Measurements from ENCODE around the gene TLCD3A. TPM values are rescaled to one million over a fixed set of nuclear protein-coding genes. Genes with fewer than 3 reads are reported as not detected.

Gene TLCD3A
- polyA plus RNA-seq, 4 donors = 23.0 to 31.0 (median 27.2) TPM

DNA sequence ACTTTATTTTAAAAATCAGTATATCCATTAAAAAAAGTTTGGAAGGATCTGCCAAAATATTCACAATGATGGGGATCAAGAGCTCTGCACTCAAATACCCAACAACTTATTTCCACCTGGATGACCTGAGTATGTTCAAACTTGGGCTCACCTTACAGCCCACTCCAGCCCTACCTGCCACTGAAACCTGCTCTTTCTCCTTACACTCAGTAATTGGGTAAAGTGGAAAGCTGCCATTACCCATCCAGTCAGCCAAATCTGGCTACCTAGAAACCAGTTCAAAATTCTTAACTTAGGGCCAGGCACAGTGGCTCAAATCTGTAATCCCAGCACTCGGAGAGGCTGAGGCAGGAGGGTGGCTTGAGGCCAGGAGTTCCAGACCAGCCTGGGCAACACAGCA, 27.4 kb upstream of the TLCD3A start:
- DNase-seq (ENCODE audit: low read depth in 4 of 4, low spot score in 3 of 4) = no peak

DNA sequence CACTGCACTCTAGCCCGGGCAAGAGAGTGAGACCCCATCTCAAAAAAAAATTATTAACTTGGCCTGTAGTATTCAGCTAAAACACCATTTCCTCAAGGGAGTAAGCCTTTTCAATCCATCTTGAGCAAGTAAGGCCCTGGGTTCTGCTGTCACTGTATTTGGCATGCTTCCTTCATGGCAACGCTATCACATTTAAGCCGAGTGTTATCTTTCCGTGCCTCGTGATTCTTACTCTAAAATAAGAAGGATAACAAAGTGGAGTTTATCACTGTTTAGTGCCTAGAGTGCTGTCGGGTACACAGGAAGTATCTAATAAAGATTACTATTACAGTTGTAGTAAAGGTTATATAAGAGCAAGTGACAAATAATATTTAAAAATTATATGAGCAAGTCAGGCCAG, 26.5 kb upstream of the TLCD3A start:
- no peak for DNase-seq (ENCODE audit: low read depth in 4 of 4, low spot score in 3 of 4)

DNA sequence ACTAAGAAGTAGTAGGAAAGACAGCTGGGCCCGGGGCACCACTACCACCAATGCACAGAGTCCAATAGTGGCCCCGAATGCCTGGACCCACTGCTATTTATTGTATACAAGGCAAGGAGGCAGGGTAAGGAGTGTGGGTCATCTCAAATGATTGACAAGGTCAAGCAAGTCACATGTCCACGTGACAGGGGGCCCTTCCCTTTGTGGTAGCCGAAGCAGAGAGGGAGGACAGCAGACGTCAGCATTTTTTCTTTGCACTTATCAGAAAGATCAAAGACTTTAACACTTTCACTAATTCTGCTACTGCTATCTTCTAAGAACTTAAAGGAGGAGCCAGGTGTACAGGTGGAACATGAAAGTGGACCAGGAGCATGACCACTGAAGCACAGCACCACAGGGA, 24.3 kb upstream of the TLCD3A start:
- DNase-seq (ENCODE audit: low read depth in 4 of 4, low spot score in 3 of 4) = no peak

DNA sequence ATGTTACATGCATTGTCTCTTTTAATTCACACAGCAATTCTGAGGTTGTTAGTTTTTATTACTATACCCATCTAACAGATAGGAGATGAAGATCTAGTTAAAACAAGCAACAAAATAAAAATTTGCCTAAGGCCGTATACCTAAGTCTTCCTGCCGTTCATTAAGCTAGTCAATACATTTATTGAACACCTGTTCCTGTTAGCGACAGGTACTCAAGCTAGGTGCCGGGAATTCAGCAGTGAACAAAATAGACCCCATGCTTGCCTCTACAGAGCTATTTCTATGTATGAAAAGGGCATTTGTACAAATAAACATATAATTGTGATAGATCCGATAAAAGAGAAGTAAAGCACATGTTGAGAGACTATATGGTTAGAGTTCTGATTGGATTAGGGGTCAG, 14.3 kb upstream of the TLCD3A start:
- no peak for DNase-seq (ENCODE audit: low read depth in 4 of 4, low spot score in 3 of 4)

DNA sequence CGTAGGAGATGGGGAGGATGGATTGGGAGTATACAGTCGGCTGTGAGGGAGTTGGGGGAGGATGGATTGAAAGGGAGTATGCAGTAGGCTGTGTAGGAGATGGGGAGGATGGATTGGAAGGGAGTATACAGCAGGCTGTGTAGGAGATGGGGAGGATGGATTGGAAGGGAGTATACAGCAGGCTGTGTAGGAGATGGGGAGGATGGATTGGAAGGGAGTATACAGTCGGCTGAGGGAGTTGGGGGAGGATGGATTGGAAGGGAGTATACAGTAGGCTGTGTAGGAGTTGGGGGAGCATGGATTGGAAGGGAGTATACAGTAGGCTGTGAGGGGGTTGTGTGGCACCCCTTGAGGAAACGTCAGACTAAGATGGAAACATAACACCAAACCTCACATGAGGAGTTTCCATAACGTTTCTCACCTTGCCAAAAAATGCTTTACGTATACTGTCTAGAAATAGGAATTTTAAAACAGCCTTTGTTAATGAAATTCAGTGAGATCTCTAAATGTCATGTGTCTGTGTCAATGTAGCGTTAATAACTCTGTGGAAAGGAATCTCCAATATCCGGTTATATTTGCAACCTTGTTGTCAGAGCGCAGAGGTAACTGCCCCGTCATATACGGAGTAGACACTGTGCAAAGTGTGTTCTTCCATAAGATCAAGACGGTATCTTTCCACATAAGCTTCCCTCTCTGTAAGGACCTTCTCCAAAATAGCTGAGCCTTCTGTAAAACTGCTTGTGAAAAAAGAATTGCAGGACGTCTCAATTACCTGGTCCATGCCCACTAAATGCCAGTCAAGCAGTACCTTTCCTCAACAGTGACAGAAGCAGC, 11.5 kb upstream of the TLCD3A start:
- no peak for DNase-seq (ENCODE audit: low read depth in 4 of 4, low spot score in 3 of 4)

DNA sequence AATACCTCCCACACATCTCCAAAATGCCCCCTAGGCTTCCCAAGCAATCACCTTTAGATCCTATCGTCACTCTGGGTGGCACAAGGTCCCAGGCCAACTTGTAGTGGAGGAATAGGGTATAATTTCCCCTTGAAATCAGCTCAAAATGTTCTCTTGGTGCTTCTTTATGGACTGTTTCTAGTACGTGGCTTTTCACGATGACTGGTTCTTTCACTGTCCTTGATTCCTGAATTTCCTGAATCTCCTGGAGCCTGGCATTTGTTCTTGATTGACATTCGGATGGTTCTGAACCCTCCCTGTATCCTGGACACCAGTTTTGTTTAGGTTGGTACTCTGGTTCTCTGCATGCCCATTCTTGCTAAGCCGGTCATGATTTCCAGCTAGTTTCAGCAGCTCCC, 10.9 kb upstream of the TLCD3A start:
- DNase-seq (ENCODE audit: low read depth in 4 of 4, low spot score in 3 of 4) = no peak

DNA sequence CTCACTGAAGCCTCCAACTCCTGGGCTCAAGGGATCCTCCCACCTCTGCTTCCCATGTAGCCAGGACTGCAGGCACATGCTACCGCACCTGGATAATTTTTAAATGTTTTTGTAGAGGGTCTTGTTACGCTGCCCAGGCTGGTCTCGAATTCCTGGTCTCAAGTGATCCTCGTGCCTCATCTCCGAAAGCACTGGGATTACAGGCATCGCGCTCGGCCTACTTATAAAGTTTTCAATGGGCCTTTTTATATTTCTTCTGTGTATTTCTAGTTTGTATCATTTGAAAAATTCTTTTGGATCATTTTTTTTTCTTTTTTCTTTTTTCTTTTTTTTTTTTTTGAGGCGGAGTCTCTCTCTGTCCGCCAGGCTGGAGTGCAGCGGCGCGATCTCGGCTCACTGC, 7.3 kb upstream of the TLCD3A start:
- DNase-seq (ENCODE audit: low read depth in 4 of 4, low spot score in 3 of 4) = no peak

DNA sequence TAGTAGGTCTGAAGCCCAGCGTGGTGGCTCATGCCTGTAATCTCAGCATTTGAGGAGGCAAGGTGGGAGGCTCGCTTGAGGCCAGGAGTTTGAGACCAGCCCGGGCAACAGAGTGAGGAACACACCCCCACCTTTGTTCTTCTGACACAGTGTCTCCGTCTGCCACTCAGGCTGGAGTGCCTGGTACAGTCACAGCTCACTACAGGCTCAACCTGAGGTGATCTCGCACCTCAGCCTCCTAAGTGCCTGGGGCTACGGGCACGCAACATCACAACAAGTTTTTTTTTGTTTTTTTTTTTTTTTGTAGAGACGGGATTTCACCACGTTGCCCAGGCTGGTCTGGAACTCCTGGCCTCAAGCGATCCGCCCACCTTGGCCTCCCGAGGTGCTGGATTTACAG, 6.7 kb upstream of the TLCD3A start:
- no peak for DNase-seq (ENCODE audit: low read depth in 4 of 4, low spot score in 3 of 4)

DNA sequence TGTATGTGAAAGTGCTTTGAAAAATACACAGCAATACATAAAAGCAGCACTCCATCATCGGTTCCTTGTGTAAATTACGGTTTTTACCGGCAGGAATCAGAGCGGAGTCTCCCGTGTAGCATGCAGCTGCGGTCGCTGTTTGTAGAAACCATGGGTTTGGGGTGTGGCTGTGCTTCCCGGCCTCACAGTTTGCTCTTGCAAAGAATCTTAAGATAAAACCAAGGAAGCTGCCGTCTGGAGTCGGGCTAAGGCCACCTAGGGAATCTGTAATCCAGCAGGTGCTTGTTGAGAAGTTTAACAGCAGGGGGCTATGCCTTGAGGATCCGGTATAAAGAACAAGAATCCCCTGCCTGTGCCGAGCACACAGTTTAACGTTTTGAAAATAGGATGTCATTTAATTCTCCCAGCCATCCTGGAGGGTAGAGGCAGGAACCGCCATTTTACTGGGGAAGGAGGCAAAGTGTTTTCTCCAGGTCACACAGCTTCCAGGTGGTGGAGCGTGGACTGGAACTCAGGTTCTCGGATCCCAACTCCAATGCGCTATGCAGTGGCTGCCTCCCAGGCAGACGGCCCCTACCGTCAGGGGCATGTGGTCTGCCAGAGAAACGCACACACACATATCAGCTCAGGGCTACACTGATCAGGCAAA, 6.0 kb upstream of the TLCD3A start:
- DNase-seq (ENCODE audit: low read depth in 4 of 4, low spot score in 3 of 4) = no peak

DNA sequence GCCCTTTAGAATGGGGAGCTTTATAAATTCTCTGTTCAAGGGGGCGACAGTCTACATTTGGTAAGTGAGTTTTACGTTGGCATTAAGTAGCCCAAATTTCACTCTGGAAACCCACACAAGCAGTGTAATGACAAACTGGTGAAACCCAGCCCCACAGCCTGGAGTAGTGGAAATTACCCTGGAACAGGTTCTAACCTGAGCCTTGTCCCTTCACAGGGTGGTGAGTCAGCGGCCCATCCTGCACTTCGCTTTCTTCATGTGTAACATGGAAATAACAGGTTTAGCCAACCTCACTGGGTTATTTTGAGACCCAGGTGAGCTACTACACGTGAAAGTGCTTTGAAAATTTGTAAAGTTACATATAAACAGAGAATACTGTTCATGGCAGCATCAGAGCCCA, 3.5 kb upstream of the TLCD3A start:
- no peak for DNase-seq (ENCODE audit: low read depth in 4 of 4, low spot score in 3 of 4)

DNA sequence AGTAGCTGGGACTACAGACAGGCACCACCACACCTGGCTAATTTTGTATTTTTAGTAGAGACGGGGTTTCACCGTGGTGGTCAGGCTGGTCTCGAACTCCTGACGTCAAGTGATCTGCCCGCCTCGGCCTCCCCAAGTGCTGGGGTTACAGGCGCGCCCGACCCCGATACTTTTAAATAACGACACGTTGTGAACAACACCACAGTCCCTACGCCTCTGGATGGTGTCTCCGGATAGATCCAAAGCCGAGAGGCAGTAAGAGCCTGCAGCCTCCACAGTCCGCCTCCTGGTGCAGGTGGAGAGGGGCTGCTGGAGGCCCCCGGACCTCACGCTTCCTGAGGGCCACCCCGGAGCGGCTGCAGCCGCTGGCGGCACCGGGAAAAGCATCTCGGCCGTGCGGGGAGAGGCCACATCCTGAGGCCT, 741 bp upstream of the TLCD3A start:
- DNase-seq (ENCODE audit: low read depth in 4 of 4, low spot score in 3 of 4) = no peak

DNA sequence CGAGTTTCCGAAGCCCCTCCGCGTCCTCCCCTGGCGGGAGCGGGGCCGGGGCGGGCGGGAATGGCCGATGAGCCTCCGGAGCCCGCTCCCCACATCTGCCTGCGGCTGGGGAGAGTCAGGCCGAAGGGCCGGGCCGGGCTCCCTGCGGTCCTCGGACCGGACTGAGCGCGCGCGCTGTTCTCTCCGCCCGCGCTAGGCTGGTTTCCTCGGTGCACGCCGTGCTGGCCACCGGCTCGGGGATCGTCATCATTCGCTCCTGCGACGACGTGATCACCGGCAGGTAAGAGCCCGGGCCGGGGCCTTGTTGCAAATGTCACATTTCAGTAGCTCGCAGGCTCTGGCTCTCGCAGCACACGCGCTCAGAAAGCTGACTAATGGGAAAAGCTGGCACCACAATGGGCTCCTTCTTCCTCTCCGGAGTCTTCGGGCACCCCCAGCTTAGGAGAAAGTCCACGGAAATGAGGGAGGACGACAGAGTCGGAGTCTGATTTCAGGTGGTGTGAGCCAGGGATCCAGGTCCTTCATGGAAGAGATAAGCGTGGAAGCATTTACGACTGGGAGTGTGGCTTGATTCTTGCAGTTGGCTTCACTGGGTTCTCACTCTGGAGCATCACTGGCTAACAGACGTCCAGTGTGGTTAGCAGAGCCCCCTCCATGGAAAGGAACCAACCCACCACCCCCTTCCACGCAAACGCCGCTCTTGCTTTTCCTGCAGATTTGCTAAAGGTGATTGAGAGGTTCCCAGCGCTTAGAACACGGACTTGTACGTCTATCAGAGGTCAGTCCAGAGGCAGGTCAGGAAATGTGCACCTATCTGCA, 715 bp downstream of the TLCD3A start:
- DNase-seq (ENCODE audit: low read depth in 4 of 4, low spot score in 3 of 4) = no peak

DNA sequence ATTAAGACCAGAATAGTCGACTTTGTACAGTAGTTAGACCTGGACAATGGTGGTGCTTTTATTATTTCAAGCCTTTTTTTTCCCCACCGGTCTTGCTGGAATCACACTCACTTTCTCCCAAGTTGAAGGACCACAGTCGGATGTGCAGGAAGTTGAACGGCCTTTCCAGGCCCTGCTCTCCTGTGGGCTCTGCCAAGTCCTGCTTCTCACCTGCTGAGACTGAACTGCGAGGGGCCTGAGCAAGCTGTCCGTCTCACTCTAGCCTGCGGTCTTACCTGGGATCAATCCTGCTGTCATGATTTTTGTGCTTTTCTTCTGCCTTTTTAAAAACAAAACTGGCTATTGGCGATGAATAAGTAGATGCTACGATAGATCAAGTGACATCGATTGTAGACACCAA, 1.3 kb downstream of the TLCD3A start:
- DNase-seq (ENCODE audit: low read depth in 4 of 4, low spot score in 3 of 4) = no peak

DNA sequence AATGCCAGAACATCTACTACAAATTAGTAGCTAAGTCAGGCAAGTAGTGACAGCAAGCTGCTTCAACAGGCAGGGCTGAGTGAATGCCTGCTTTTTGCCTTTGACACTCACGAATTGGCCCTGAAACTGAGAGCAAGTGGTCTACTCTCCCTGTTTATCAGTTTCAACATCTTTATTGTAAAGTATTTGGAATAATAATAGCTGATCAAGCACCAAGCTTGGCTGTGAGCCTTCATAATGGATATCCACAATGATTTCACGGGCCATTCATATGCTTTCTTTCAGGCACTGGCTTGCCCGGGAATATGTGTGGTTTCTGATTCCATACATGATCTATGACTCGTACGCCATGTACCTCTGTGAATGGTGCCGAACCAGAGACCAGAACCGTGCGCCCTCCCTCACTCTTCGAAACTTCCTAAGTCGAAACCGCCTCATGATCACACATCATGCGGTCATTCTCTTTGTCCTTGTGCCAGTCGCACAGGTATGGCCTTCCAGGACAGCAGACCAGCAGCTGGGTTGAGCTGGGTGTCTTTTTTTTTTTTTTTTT, 5.2 kb downstream of the TLCD3A start:
- no peak for DNase-seq (ENCODE audit: low read depth in 4 of 4, low spot score in 3 of 4)

DNA sequence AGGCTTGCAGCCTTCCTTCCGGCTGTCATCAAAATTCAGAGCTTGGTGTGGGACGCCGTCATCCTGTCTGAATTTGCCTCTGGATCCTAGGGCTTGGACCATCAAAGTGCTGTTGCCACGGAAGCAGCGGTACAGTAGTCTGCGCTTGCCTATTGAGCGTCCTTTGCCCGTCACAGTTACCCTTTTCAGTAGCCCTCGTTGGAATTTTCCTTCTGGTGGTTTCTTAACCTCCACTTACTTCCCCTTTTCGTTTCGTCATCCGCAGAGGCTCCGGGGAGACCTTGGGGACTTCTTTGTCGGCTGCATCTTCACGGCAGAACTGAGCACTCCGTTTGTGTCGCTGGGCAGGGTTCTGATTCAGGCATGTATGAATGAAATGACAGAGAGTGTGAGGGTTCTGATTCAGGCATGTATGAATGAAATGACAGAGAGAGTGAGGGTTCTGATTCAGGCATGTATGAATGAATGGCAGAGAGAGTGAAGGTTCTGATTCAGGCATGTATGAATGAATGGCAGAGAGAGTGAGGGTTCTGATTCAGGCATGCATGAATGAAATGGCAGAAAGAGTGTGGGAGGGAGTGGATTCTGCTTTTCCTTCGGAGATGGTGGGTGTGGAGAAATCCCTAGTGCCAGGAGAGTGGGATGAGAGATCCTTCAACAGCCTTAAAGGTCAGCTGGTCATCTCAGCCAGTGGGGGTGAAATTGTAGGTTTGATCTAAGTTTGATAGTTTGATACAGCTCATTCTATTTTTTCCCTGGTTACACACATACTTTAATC, 8.0 kb downstream of the TLCD3A start:
- no peak for DNase-seq (ENCODE audit: low read depth in 4 of 4, low spot score in 3 of 4)

DNA sequence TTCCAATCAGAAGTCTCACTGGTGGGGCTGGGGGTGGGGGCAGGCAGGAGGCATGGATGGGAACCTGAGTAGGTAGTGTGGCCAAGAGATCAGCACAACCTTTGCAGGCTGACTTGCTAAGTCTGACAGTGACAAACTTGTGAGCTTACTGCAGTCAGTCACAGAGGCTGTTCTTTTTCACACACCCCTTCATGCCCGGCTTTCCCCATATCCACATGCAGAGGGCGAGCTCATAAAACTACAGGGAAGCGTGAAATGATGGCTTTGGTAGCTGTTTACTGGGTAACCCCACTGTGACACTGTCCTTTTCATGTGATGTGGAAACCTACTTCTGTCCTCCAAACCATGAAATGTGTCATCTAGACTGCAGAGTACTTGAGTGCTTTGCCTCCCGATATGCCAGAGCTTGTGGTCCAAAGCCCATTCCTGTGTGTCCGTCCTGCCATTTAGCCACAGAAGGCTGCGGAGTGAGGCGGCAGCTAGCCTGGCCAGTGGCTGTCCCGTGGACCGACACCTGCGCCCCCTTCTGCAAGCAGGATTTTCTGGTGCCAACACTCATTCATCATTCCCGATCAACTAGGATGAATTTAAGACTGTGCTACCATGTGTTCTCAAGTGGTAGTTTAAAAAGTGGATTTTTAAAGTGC, 9.9 kb downstream of the TLCD3A start:
- no peak for DNase-seq (ENCODE audit: low read depth in 4 of 4, low spot score in 3 of 4)

DNA sequence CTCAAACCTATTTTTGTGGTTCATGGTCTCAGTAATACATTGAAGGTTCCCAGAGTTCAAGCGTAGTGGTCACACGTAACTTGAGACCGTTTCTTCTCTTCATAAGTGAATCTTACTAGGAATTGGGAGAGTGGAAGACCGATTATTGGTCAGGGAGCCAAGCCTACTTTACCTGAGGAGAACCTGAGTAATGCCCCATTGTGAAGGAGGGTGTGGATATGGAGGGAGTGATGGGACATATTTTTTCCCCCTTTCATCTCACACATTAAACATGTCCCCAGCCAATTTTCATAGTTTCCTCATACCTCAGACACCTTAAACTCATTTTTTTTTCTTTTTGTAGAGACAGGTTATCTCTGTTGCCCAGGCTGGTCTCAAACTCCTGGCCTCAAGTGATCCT, 10.7 kb downstream of the TLCD3A start:
- no peak for DNase-seq (ENCODE audit: low read depth in 4 of 4, low spot score in 3 of 4)

DNA sequence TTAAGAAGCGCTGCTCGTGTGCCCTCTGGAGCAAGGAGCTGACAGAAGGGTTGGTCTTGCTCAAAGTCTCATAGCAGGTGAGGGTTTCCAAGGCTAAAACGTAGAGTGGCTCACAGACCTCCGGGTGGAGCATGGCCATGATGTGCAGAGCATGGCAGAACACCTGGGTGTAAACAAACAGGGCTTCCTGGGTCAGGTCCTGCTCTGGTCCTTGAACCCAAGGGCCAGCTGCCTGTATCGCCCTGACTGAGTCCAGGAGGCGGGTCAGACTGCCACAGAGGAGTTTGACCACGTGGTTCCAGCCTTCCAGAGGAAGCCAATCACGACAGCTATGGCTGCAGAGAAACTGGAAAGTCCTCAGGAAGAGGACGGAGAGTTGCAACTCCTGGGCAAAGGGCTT, 12.5 kb downstream of the TLCD3A start:
- no peak for DNase-seq (ENCODE audit: low read depth in 4 of 4, low spot score in 3 of 4)

DNA sequence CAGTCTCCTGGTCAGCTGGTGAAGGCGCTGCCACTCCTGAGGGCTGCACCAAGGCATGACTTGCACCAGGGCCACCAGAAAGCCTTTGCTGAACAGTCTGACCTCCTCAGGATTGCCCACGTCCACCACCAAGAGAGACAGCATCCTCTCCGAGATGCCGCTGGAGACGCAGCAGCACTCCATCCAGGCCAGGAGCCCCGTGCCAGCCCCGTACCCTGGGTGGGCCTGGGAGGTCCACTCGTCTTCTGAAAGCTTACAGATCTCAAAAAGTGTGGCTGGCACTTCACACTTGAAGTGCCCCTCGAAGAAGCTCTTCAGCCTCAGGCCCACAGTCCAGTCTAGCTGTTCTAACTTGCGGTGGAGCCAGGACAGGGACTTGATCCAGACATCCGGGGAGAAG, 13.0 kb downstream of the TLCD3A start:
- no peak for DNase-seq (ENCODE audit: low read depth in 4 of 4, low spot score in 3 of 4)

DNA sequence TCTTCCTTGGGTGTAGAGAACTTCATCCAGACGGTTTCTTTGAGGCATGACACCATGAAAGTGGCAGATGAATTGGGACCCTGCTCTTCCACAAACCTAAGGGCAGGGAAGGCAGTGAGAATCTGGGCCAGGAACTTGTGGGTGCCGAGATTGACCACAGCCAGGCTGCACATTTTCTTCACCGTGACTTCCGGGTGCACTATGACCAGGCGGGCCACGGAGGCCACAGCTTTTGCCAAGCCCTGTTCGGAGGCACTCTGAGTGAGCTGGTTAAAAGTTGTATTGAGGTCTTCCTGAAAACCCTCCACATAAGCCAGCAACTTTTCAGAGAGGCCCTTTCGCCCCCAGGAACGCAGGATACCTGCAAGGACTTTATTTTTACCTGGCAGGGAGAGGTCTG, 13.8 kb downstream of the TLCD3A start:
- DNase-seq (ENCODE audit: low read depth in 4 of 4, low spot score in 3 of 4) = no peak

Measured in left renal pelvis (tissue), 4 donors.